ENCODE results near the gene UTY. TPM values are rescaled to one million over a fixed set of nuclear protein-coding genes. Genes with fewer than 3 reads are reported as not detected.

Gene UTY
- total and polyA plus RNA-seq, 4 donors = 2.2 to 24.3 TPM; not detected in 2

DNA sequence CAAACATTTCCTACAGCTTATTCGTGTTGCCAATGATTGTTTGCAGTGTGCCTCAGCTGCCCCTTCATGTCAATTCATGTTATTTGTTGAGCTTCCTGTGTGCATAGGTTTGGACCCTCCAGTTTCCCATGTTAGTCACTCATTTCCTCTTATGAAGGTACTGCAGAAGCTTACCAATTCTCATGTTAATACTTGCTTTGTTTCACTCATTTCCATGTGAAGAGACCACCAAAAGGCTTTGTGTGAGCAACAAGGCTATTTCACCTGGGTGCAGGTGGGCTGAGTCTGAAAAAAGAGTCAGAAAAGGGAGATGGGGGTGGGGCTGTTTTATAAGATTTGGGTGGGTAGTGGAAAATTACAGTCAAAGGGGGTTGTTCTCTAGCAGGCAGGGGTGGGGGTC lies 274.6 kb downstream of the UTY start:
- Histone ChIP-seq H3K27me3 (ENCODE audit: control insufficient read depth in 4 of 4, insufficient read depth in 4 of 4, low read length in 3 of 4) (no peaks in the 10 kb centered on the region), H3K27ac (ENCODE audit: low read depth in 1 of 2, low read length in 2 of 2) (no peak overlapping the region), H3K4me1 (ENCODE audit: control insufficient read depth in 4 of 4, insufficient read depth in 4 of 4, low read length in 3 of 4) (peaks cover 0 to 1% (median 0%) of the 10 kb centered on the region in 4 donors), H3K9me3 (ENCODE audit: control insufficient read depth in 4 of 4, low read length in 3 of 4) (no peaks in the 10 kb centered on the region), H3K4me3 (ENCODE audit: low read depth in 1 of 3, low read length in 3 of 3) (no peak overlapping the region), H3K9ac (ENCODE audit: low read depth in 1 of 2, low read length in 2 of 2) (no peak overlapping the region), H3K36me3 (ENCODE audit: control insufficient read depth in 4 of 4, insufficient read depth in 3 of 4, low read depth in 1 of 4, low read length in 3 of 4) (no peaks in the 10 kb centered on the region)
- DNase-seq (ENCODE audit: low spot score) = no peak
- TF ChIP-seq FOXA2 (IDR thresholded peaks at IDR 0.05) = no peak
- no peak for TF ChIP-seq FOXA1 (IDR thresholded peaks at IDR 0.05)
- TF ChIP-seq NR2F2 (IDR thresholded peaks at IDR 0.05) = no peak
- no peak for TF ChIP-seq EGR1 (IDR thresholded peaks at IDR 0.05; ENCODE audit: low read depth in 2 of 2)
- TF ChIP-seq JUND (IDR thresholded peaks at IDR 0.05) = no peak
- TF ChIP-seq CTCF (IDR thresholded peaks at IDR 0.05; ENCODE audit: low read depth, low read length, missing input control) = no peak
- no peak for TF ChIP-seq RAD21 (IDR thresholded peaks at IDR 0.05)
- TF ChIP-seq YY1 (IDR thresholded peaks at IDR 0.05) = no peak
- no peak for TF ChIP-seq TAF1 (conservative IDR thresholded peaks at IDR 0.05)
- TF ChIP-seq, protein P1, sequence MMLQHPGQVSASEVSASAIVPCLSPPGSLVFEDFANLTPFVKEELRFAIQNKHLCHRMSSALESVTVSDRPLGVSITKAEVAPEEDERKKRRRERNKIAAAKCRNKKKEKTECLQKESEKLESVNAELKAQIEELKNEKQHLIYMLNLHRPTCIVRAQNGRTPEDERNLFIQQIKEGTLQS (IDR thresholded peaks at IDR 0.05) = no peak
- no peak for TF ChIP-seq HNF4G (IDR thresholded peaks at IDR 0.05)
- WGBS = 59% methylated on average over 1 of the region's 1 CpG

Other genes with a start within 250 kb of the UTY start
- under 1 TPM in 1 of 2 donors, not detected in 1; 0.79 TPM for gene TMSB4Y, start 223.9 kb upstream of the UTY start, total RNA-seq
- gene TMSB4Y, start 223.9 kb upstream of the UTY start, polyA plus RNA-seq = under 1 TPM in 1 of 2 donors, not detected in 1; 0.38 TPM